ENCODE results near the gene DOCK3. TPM values are rescaled to one million over a fixed set of nuclear protein-coding genes. Genes with fewer than 3 reads are reported as not detected.

The DOCK3 gene
- total RNA-seq, 6 donors from 2014 or later, result 0.15 to 3.1 (median 0.88) TPM

DNA sequence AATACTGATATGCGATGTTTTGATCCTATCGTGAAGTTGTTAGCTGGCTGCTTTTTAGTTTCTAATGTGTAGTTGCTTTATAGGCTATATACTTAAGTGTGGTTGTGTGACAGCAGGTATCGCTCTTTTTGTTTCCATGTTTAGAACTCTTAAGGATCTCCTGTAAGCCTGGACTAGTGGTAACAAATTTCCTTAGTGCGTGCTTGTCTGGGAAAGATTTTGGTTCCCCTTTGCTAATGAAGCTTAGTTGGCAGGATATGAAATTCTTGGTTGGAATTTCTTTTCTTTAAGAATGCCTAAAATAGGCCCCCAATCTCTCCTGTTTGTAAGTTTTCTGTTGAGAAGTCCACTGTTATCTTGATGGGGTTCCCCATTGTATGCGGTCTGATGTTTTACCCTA, 173.6 kb downstream of the DOCK3 start:
- TF ChIP-seq POLR2A (IDR thresholded peaks at IDR 0.05) (no peak), EP300 (IDR thresholded peaks at IDR 0.05) (no peak), CTCF (IDR thresholded peaks at IDR 0.05) (no peak), POLR2AphosphoS5 (IDR thresholded peaks at IDR 0.05) (no peak)
- Histone ChIP-seq H3K4me3 (no peak overlapping the region), H3K9me3 (peaks cover 0 to 11% (median 4%) of the 10 kb centered on the region in 4 donors), H3K27ac (no peak overlapping the region), H3K4me1 (no peaks in the 10 kb centered on the region), H3K27me3 (no peaks in the 10 kb centered on the region), H3K36me3 (no peaks in the 10 kb centered on the region)
- no peak for ATAC-seq (ENCODE audit: low FRiP score in 2 of 2)
- DNase-seq, result no peak
- WGBS, 2 donors, result 97 to 98% methylated on average over 5 of the region's 5 CpGs

DNA sequence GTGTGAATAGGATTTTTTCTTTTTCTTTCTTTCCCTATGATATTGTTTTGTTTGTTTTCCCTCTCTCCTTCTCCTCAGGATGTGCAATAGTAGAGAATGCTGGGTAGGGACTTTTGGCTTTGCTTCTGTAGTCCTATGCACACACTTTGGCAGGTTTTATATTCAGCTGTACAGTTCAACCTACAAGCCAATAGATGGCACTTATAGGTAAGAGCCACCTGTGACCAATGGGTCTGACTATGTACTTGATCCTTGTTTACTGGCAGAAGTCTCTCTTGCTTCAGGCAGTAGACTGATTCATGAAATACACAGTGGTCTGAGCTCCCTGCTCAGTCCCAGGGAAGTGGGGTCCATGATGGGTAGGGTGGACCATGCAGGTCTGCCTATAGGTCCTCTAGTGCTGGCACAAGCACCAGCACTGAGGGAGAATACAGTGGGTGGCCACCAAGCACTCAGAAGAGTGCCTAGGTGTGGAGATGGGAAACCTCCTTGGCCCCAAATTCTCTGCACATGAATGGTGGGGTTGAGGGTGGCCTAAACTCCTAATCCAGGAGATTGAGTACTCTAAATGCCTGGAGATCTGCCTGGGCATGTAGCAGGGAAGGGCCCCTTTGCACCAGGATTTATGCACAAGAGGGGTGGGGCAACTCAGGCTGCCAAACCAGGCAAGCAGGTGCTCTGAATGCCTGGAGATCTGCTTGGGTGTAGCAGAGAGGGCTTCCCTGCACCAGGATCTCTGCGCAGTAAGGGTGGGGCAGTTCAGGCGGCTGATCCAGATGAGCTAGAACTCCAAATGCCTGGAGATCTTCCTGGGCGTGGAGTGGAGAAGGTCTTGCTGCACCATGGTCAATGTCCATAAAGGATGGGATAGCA, 176.1 kb downstream of the DOCK3 start:
- H3K9me3 ChIP-seq, result peaks cover 0 to 11% (median 4%) of the 10 kb centered on the region in 4 donors
- 88 to 97% methylated on average over 3 of the region's 3 CpGs for WGBS, 2 donors
- ATAC-seq (ENCODE audit: low FRiP score in 2 of 2) (no peak), DNase-seq (no peak)
- no peaks in the 10 kb centered on the region for H3K36me3 ChIP-seq
- H3K4me3 ChIP-seq, result no peak overlapping the region
- TF ChIP-seq POLR2A (IDR thresholded peaks at IDR 0.05), result no peak
- no peak for TF ChIP-seq POLR2AphosphoS5 (IDR thresholded peaks at IDR 0.05)
- no peak for TF ChIP-seq CTCF (IDR thresholded peaks at IDR 0.05)
- no peak for TF ChIP-seq EP300 (IDR thresholded peaks at IDR 0.05)
- H3K27ac ChIP-seq, result no peak overlapping the region
- no peaks in the 10 kb centered on the region for H3K27me3 ChIP-seq
- H3K4me1 ChIP-seq, result no peaks in the 10 kb centered on the region

DNA sequence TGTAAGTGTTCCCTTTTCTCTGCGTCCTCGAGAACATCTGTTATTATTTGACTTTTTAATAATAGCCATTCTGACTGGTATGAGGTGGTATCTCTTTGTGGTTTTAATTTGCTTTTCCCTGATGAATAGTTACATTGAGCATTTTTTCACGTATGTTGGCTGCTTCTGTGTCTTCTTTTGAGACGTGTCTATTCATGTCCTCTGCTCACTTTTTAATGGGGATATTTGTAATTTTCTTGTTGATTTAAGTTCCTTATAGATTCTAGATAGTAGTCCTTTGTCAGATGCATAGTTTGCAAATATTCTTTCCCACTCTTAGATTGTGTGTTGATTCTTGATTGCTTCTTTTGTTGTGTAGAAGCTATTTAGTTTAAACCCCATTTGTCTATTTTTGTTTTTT, 179.2 kb downstream of the DOCK3 start:
- TF ChIP-seq CTCF (IDR thresholded peaks at IDR 0.05) (no peak), POLR2A (IDR thresholded peaks at IDR 0.05) (no peak), EP300 (IDR thresholded peaks at IDR 0.05) (no peak), POLR2AphosphoS5 (IDR thresholded peaks at IDR 0.05) (no peak)
- Histone ChIP-seq H3K4me3 (no peak overlapping the region), H3K4me1 (no peaks in the 10 kb centered on the region), H3K27me3 (no peaks in the 10 kb centered on the region), H3K36me3 (no peaks in the 10 kb centered on the region), H3K9me3 (peaks cover 0 to 6% (median 0%) of the 10 kb centered on the region in 4 donors), H3K27ac (no peak overlapping the region)
- DNase-seq, result no peak
- 83 to 85% methylated on average over 4 of the region's 4 CpGs for WGBS, 2 donors
- no peak for ATAC-seq (ENCODE audit: low FRiP score in 2 of 2)

- ATAC-seq (ENCODE audit: low FRiP score in 2 of 2) (no peak), DNase-seq (no peak)
- 76 to 79% methylated on average over 3 of the region's 3 CpGs for WGBS, 2 donors
- H3K9me3 ChIP-seq, result peaks cover 0 to 4% (median 0%) of the 10 kb centered on the region in 4 donors
- no peak overlapping the region for H3K27ac ChIP-seq
- no peaks in the 10 kb centered on the region for H3K36me3 ChIP-seq
- TF ChIP-seq POLR2AphosphoS5 (IDR thresholded peaks at IDR 0.05) (no peak), EP300 (IDR thresholded peaks at IDR 0.05) (no peak), CTCF (IDR thresholded peaks at IDR 0.05) (no peak), POLR2A (IDR thresholded peaks at IDR 0.05) (no peak)
- no peak overlapping the region for H3K4me3 ChIP-seq
- H3K27me3 ChIP-seq, result no peaks in the 10 kb centered on the region
- no peaks in the 10 kb centered on the region for H3K4me1 ChIP-seq
These were observed 187.5 kb downstream of the DOCK3 start for GRCh38 chr3:50862221-50862620.
